ENCODE results near the gene HERC2. TPM values are rescaled to one million over a fixed set of nuclear protein-coding genes. Genes with fewer than 3 reads are reported as not detected.
"Not testable (repeated sequence)": the region's sequence is repeated elsewhere in the genome, so short reads cannot be mapped to it uniquely, and the experiment has no call there.

Gene HERC2
- total and polyA plus RNA-seq, 2 of the 4 experiments (the other 2 are of a cell fraction) = 20.8 to 28.9 TPM

DNA sequence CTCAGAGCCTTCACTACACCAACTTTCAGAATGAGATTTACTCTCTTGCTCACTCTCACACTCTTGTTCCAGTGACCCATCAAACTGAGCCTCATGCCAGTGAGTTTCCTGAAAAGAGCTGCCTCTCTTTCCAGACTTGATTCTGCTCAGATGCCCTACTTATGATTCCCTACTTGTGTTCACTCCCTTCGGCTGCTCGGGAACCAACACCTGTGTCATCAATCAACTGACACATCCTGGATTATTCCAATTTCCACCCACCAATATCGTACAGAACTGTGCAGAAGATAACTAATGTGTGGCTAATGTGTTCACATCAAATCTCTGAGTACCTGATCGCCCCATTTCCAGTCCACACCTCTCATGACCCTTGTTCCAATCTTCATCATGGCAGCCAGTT, 100.3 kb downstream of the HERC2 start:
- H3K56ac ChIP-seq (ENCODE audit: extremely low read depth, insufficient read depth, low read length); H3K79me1 ChIP-seq (ENCODE audit: low read depth in 1 of 2, low read length in 2 of 2); H2AFZ ChIP-seq (replicated peaks; ENCODE audit: low read length, poor library complexity); CTCF ChIA-PET; in situ Hi-C loops (cut with MboI; ENCODE audit: low sequenced_read_pairs); H3K14ac ChIP-seq (replicated peaks; ENCODE audit: low read depth, low read length); H2BK5ac ChIP-seq (ENCODE audit: low read depth, low read length, poor library complexity, severe bottlenecking); H3K9me1 ChIP-seq (ENCODE audit: insufficient read depth, low read length); H3K4me2 ChIP-seq (ENCODE audit: low read depth, low read length); H4K8ac ChIP-seq (ENCODE audit: low read depth in 2 of 2, low read length in 2 of 2); H2AK9ac ChIP-seq (replicated peaks; ENCODE audit: low read depth, low read length, poor library complexity); H2BK120ac ChIP-seq (ENCODE audit: low read depth, low read length); DNase-seq; H3K18ac ChIP-seq (ENCODE audit: low read depth, low read length); H3K4me1 ChIP-seq (ENCODE audit: control insufficient read depth, insufficient read depth, low read length); H4K20me1 ChIP-seq (ENCODE audit: insufficient read depth, low read length); H2BK15ac ChIP-seq (ENCODE audit: low read depth, low read length); ATAC-seq (ENCODE audit: low read depth); dilution Hi-C loops (cut with HindIII; ENCODE audit: low sequenced_read_pairs, unreplicated experiment); H3K27me3 ChIP-seq (ENCODE audit: control insufficient read depth, insufficient read depth, low read length); H2AK5ac ChIP-seq (ENCODE audit: low read depth, low read length); H3K9me3 ChIP-seq (ENCODE audit: control insufficient read depth, insufficient read depth, low read length); H3K23ac ChIP-seq (ENCODE audit: low read depth, low read length); H4K91ac ChIP-seq (ENCODE audit: insufficient read depth, low read depth, low read length); H3K4ac ChIP-seq (ENCODE audit: low read depth, low read length); intact Hi-C loops (cut with micrococcal nuclease); BruUV-seq (replicated peaks); H3K4me3 ChIP-seq (ENCODE audit: insufficient read depth, low read depth, low read length); H3K9ac ChIP-seq (ENCODE audit: low read depth, low read length); H3K27ac ChIP-seq (ENCODE audit: insufficient read depth, low read length); POLR2A ChIA-PET (ENCODE audit: unreplicated experiment); H2BK20ac ChIP-seq (ENCODE audit: low read depth, low read length); H4K5ac ChIP-seq (ENCODE audit: low read depth, low read length): not testable (repeated sequence)
- H3K36me3 ChIP-seq (ENCODE audit: control insufficient read depth, insufficient read depth, low read length) = peaks cover 23% of the 10 kb centered on the region
- WGBS, 2 experiments (ENCODE audit: extremely low coverage in 2 of 2, insufficient read length in 1 of 2) = no CpG with 5 or more reads among the region's 4 CpGs
